Neuronal stem cell (in vitro differentiated cells): Measurements from ENCODE around the gene NSD2.

Experiments
- DNase-seq: peaks from one replicate; pipeline ENCODE4 v3.0.0-alpha.2; 2013; ENCODE audit warnings: low spot score
- H2AFZ ChIP-seq: one replicate; pipeline ENCODE4 v1.6.1; 2013; ENCODE audit warnings: mild to moderate bottlenecking, low read length, inconsistent platforms
- H2AK5ac ChIP-seq: 2 replicates; pipeline ENCODE4 v1.6.1; 2013; ENCODE audit warnings: low read depth, mild to moderate bottlenecking, inconsistent platforms, low read length, moderate library complexity, mixed read lengths
- H2BK120ac ChIP-seq: 2 replicates; pipeline ENCODE4 v1.6.1; 2013; ENCODE audit warnings: low read depth, mild to moderate bottlenecking, inconsistent platforms, low read length, moderate library complexity, mixed read lengths
- H2BK12ac ChIP-seq: one replicate; pipeline ENCODE4 v1.6.1; 2013; ENCODE audit warnings: low read length, inconsistent platforms
- H2BK15ac ChIP-seq: 2 replicates; pipeline ENCODE4 v1.6.1; 2013; ENCODE audit warnings: mild to moderate bottlenecking, low read length, inconsistent platforms, mixed read lengths
- H2BK5ac ChIP-seq: one replicate; pipeline ENCODE4 v1.6.1; 2013; ENCODE audit warnings: inconsistent platforms, mild to moderate bottlenecking, low read length, moderate library complexity
- H3K14ac ChIP-seq: one replicate; pipeline ENCODE4 v1.6.1; 2013; ENCODE audit warnings: low read length, inconsistent platforms
- H3K18ac ChIP-seq: 2 replicates; pipeline ENCODE4 v1.6.1; 2013; ENCODE audit warnings: low read length, inconsistent platforms
- H3K23ac ChIP-seq: 2 replicates; pipeline ENCODE4 v1.6.1; 2013; ENCODE audit warnings: low read depth, mild to moderate bottlenecking, mixed read lengths, low read length, inconsistent platforms; ENCODE audit not compliant: poor library complexity
- H3K27ac ChIP-seq: replicated peaks from 3 replicates; pipeline ENCODE4 v1.5.1; 2013; ENCODE audit warnings: low read length, inconsistent platforms
- H3K27me3 ChIP-seq, 3 experiments: 2 replicates each; pipeline ENCODE4 v1.6.1; 2013; ENCODE audit warnings: low read length in 3 of 3, mild to moderate bottlenecking in 2 of 3, inconsistent platforms in 1 of 3, low read depth in 1 of 3, mixed read lengths in 1 of 3, moderate library complexity in 1 of 3; ENCODE audit not compliant: control insufficient read depth in 3 of 3, insufficient read depth in 3 of 3
- H3K36me3 ChIP-seq, 2 donors: replicated peaks in 1 of 2; 2 replicates each; pipeline ENCODE4 v1.6.1; 2013; ENCODE audit warnings: low read length in 2 of 2; ENCODE audit not compliant: control insufficient read depth in 2 of 2, insufficient read depth in 2 of 2
- H3K4ac ChIP-seq: 2 replicates; pipeline ENCODE4 v1.6.1; 2013; ENCODE audit warnings: inconsistent platforms, mild to moderate bottlenecking, low read length, moderate library complexity
- H3K4me1 ChIP-seq, 2 donors: 1 replicate in 1 of 2; 2 replicates in 1 of 2; pipeline ENCODE4 v1.6.1; 2013; ENCODE audit warnings: low read length in 2 of 2, low read depth in 1 of 2; ENCODE audit not compliant: control insufficient read depth in 2 of 2, insufficient read depth in 1 of 2
- H3K4me2 ChIP-seq: one replicate; pipeline ENCODE4 v1.6.1; 2013; ENCODE audit warnings: mild to moderate bottlenecking, low read length, inconsistent platforms; ENCODE audit not compliant: insufficient read depth, poor library complexity, severe bottlenecking
- H3K4me3 ChIP-seq, 2 donors: 2 replicates each; pipeline ENCODE4 v1.5.1; 2013; ENCODE audit warnings: low read length in 2 of 2, mild to moderate bottlenecking in 2 of 2, inconsistent platforms in 1 of 2, moderate library complexity in 1 of 2
- H3K79me1 ChIP-seq: one replicate; pipeline ENCODE4 v1.6.1; 2013; ENCODE audit warnings: low read depth, mild to moderate bottlenecking, inconsistent platforms, low read length, moderate library complexity
- H3K9ac ChIP-seq: one replicate; pipeline ENCODE4 v1.6.1; 2013; ENCODE audit warnings: mild to moderate bottlenecking, low read depth, low read length, inconsistent platforms; ENCODE audit not compliant: poor library complexity
- H3K9me3 ChIP-seq, 2 donors: replicated peaks in 1 of 2; 2 replicates each; pipeline versions ENCODE3 to v1.6.1; 2013; ENCODE audit warnings: low read length in 2 of 2, mild to moderate bottlenecking in 2 of 2, inconsistent platforms in 1 of 2, low read depth in 1 of 2, mixed read lengths in 1 of 2, moderate library complexity in 1 of 2; ENCODE audit not compliant: control insufficient read depth in 2 of 2, insufficient read depth in 1 of 2
- H4K8ac ChIP-seq: one replicate; pipeline ENCODE4 v1.6.1; 2013; ENCODE audit warnings: low read depth, mild to moderate bottlenecking, inconsistent platforms, low read length, moderate library complexity
- H4K91ac ChIP-seq: one replicate; pipeline ENCODE4 v1.6.1; 2013; ENCODE audit warnings: low read length, low read depth, mild to moderate bottlenecking, inconsistent platforms; ENCODE audit not compliant: poor library complexity
- WGBS, 2 donors: extraction: QIAGEN DNeasy Blood & Tissue Kit; methylation state at CpG; one replicate each; pipeline ENCODE4 v1.1.7; 2013; ENCODE audit warnings: missing lambda C conversion rate in 2 of 2, mixed read lengths in 1 of 2; ENCODE audit not compliant: insufficient read length in 2 of 2, insufficient replicate concordance in 1 of 2; ENCODE audit errors: extremely low coverage in 2 of 2; 5-methylcytosine and 5-hydroxymethylcytosine counted together

Gene NSD2

GRCh38 chr4:1846580-1846979 lies 24.6 kb upstream of the NSD2 start:
- H2BK120ac ChIP-seq, result no peak overlapping the region
- no peak overlapping the region for H3K4ac ChIP-seq
- no peak overlapping the region for H4K8ac ChIP-seq
- H2AK5ac ChIP-seq, result no peak overlapping the region
- peaks cover 0 to 3% of the 10 kb centered on the region in 2 donors for H3K4me1 ChIP-seq
- no peaks in the 10 kb centered on the region for H3K27me3 ChIP-seq
- H3K4me2 ChIP-seq, result no peak overlapping the region
- H2BK15ac ChIP-seq, result no peak overlapping the region
- H3K18ac ChIP-seq, result no peak overlapping the region
- no peak overlapping the region for H2BK12ac ChIP-seq
- no CpG with 5 or more reads among the region's 2 CpGs for WGBS, 2 donors
- H3K23ac ChIP-seq, result no peak overlapping the region
- DNase-seq, result no peak
- H3K79me1 ChIP-seq, result peaks cover 7% of the 10 kb centered on the region
- no peak overlapping the region for H4K91ac ChIP-seq
- no peak overlapping the region for H3K27ac ChIP-seq
- no peak overlapping the region for H3K4me3 ChIP-seq
- H3K9ac ChIP-seq, result no peak overlapping the region
- no peak overlapping the region for H2BK5ac ChIP-seq
- peaks cover 14 to 74% of the 10 kb centered on the region in 2 donors for H3K36me3 ChIP-seq
- no peak overlapping the region for H2AFZ ChIP-seq
- H3K14ac ChIP-seq, result no peak overlapping the region
- H3K9me3 ChIP-seq, result peaks cover 0 to 2% of the 10 kb centered on the region in 2 donors

- no peak overlapping the region for H4K91ac ChIP-seq
- H3K4me1 ChIP-seq, result peaks cover 2 to 3% of the 10 kb centered on the region in 2 donors
- no peak overlapping the region for H3K23ac ChIP-seq
- H3K18ac ChIP-seq, result no peak overlapping the region
- peaks cover 2 to 60% of the 10 kb centered on the region in 2 donors for H3K36me3 ChIP-seq
- H3K4me2 ChIP-seq, result no peak overlapping the region
- WGBS, 2 donors, result no CpG with 5 or more reads among the region's 10 CpGs
- no peak overlapping the region for H4K8ac ChIP-seq
- H2AK5ac ChIP-seq, result no peak overlapping the region
- H3K79me1 ChIP-seq, result peaks cover 5% of the 10 kb centered on the region
- no peak for DNase-seq
- H2BK120ac ChIP-seq, result no peak overlapping the region
- no peak overlapping the region for H3K14ac ChIP-seq
- H2BK15ac ChIP-seq, result no peak overlapping the region
- H3K9me3 ChIP-seq, result no peaks in the 10 kb centered on the region
- peak overlapping the region; percentile 13 for H2BK5ac ChIP-seq
- no peaks in the 10 kb centered on the region for H3K27me3 ChIP-seq
- no peak overlapping the region for H3K9ac ChIP-seq
- no peak overlapping the region for H2BK12ac ChIP-seq
- no peak overlapping the region for H3K4me3 ChIP-seq
- H3K4ac ChIP-seq, result no peak overlapping the region
- no peak overlapping the region for H3K27ac ChIP-seq
- H2AFZ ChIP-seq, result no peak overlapping the region
Measured at GRCh38 chr4:1850276-1850675, 20.9 kb upstream of the NSD2 start.

GRCh38 chr4:1851160-1851559 lies 20.0 kb upstream of the NSD2 start:
- Histone ChIP-seq H2AK5ac (peak overlapping the region; percentile 63), H2BK12ac (no peak overlapping the region), H3K4me2 (no peak overlapping the region), H2BK5ac (no peak overlapping the region), H3K23ac (peak overlapping the region; percentile 73), H3K4me1 (peaks cover 3 to 4% of the 10 kb centered on the region in 2 donors), H3K36me3 (peaks cover 2 to 52% of the 10 kb centered on the region in 2 donors), H3K27ac (no peak overlapping the region), H3K4me3 (no peak overlapping the region), H4K8ac (no peak overlapping the region), H3K79me1 (peaks cover 5% of the 10 kb centered on the region), H3K9ac (no peak overlapping the region), H3K18ac (no peak overlapping the region), H3K14ac (peak overlapping the region; percentile 71), H2BK15ac (no peak overlapping the region), H3K27me3 (no peaks in the 10 kb centered on the region), H2AFZ (no peak overlapping the region), H3K4ac (no peak overlapping the region), H3K9me3 (no peaks in the 10 kb centered on the region), H2BK120ac (no peak overlapping the region), H4K91ac (no peak overlapping the region)
- no CpG with 5 or more reads among the region's 11 CpGs for WGBS, 2 donors
- DNase-seq, result no peak

- H2AFZ ChIP-seq, result no peak overlapping the region
- no peak overlapping the region for H3K18ac ChIP-seq
- H4K8ac ChIP-seq, result no peak overlapping the region
- H2BK12ac ChIP-seq, result no peak overlapping the region
- H3K4ac ChIP-seq, result no peak overlapping the region
- H3K27me3 ChIP-seq, result no peaks in the 10 kb centered on the region
- H3K4me2 ChIP-seq, result no peak overlapping the region
- H3K23ac ChIP-seq, result no peak overlapping the region
- no peak overlapping the region for H3K14ac ChIP-seq
- no peak overlapping the region for H4K91ac ChIP-seq
- no peaks in the 10 kb centered on the region for H3K9me3 ChIP-seq
- peak overlapping the region; percentile 63 for H2AK5ac ChIP-seq
- peaks cover 2 to 45% of the 10 kb centered on the region in 2 donors for H3K36me3 ChIP-seq
- H3K79me1 ChIP-seq, result peaks cover 5% of the 10 kb centered on the region
- WGBS, 2 donors, result no CpG with 5 or more reads among the region's 16 CpGs
- peak overlapping the region; percentile 50 for H3K9ac ChIP-seq
- H3K4me1 ChIP-seq, result peaks cover 4% of the 10 kb centered on the region in 2 donors
- H3K27ac ChIP-seq, result no peak overlapping the region
- H2BK5ac ChIP-seq, result no peak overlapping the region
- DNase-seq, result no peak
- H2BK120ac ChIP-seq, result no peak overlapping the region
- no peak overlapping the region for H3K4me3 ChIP-seq
- H2BK15ac ChIP-seq, result no peak overlapping the region
Measured at GRCh38 chr4:1851575-1852410, 19.4 kb upstream of the NSD2 start.
